GM12891 (cell line): ENCODE data around the gene FLNA.

Experiments used
- PAX5 ChIP-seq: IDR thresholded peaks from 2 replicates; pipeline ENCODE4 v1.6.1; 2011; ENCODE audit warnings: low read length, moderate library complexity, mild to moderate bottlenecking; ENCODE audit not compliant: insufficient read depth, severe bottlenecking
- POLR2A ChIP-seq: IDR thresholded peaks from 2 replicates; pipeline ENCODE4 v1.6.1; 2011; ENCODE audit warnings: low read depth, low read length, control low read depth
- POLR2AphosphoS5 ChIP-seq: IDR thresholded peaks from 2 replicates; pipeline ENCODE4 v1.6.1; 2011; ENCODE audit warnings: low read depth, low read length, control low read depth
- SPI1 ChIP-seq: IDR thresholded peaks from 2 replicates; pipeline ENCODE4 v1.6.1; 2011; ENCODE audit warnings: low read depth, low read length, control low read depth
- TAF1 ChIP-seq: IDR thresholded peaks from 2 replicates; pipeline ENCODE4 v1.6.1; 2011; ENCODE audit warnings: low read depth, low read length, control low read depth

DNA sequence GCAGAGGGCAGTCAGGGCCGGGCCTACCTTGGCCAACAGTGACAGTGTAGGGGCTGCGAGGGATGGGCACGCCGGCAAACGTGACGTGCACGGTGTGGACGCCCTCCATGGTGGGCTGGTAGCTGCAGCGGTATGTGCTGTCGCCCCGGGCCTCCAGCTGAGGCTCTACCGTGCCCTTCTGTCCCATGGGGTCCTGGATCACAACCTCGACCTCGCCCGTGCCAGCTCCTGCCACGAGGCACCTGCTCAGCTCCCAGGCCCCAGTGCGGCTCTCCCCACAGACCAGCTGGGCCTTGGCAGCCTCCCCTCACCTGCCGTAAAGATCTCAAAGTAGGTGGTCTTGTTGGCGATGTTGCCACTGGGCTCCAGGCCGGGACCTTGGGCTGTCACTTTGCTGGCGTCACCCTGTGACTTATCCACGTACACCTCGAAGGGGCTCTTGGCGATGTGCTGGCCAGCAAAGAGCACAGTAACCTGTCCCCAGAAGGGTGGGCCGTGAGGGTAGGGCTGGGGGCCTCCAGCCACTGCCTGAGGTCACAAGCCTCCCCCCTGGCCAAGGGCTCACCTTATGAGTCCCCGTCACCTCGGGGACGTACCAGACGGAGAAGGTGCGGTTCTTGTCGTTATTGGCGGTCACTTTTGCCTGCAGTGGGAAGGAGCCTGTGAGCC lies 8.3 kb downstream of the FLNA start:
- no peak for TF ChIP-seq POLR2A
- TF ChIP-seq SPI1: no peak
- no peak for TF ChIP-seq PAX5
- no peak for TF ChIP-seq POLR2AphosphoS5
- TF ChIP-seq TAF1: no peak
